PFSK-1 (cell line): ENCODE measurements around the gene SLC46A1.

Source experiments
- POLR2AphosphoS5 ChIP-seq: IDR thresholded peaks from 2 replicates; pipeline ENCODE4 v1.6.1; 2012; ENCODE audit warnings: low read depth, mild to moderate bottlenecking, control low read depth, low read length, moderate library complexity
- REST ChIP-seq, 2 experiments: IDR thresholded peaks; 2 replicates each; pipeline versions ENCODE4 v1.6.1 to v1.8.0; 2011 to 2012; ENCODE audit warnings: low read depth in 2 of 2, low read length in 2 of 2, control low read depth in 1 of 2, inconsistent platforms in 1 of 2, mild to moderate bottlenecking in 1 of 2, moderate library complexity in 1 of 2; ENCODE audit not compliant: insufficient read depth in 1 of 2
- SIN3A ChIP-seq: IDR thresholded peaks from 2 replicates; pipeline ENCODE4 v1.6.1; 2012; ENCODE audit warnings: mild to moderate bottlenecking, low read length, moderate library complexity, borderline replicate concordance; ENCODE audit not compliant: insufficient read depth
- TAF1 ChIP-seq: IDR thresholded peaks from 2 replicates; pipeline ENCODE4 v1.6.1; 2012; ENCODE audit warnings: low read length, control low read depth, borderline replicate concordance; ENCODE audit not compliant: insufficient read depth

DNA sequence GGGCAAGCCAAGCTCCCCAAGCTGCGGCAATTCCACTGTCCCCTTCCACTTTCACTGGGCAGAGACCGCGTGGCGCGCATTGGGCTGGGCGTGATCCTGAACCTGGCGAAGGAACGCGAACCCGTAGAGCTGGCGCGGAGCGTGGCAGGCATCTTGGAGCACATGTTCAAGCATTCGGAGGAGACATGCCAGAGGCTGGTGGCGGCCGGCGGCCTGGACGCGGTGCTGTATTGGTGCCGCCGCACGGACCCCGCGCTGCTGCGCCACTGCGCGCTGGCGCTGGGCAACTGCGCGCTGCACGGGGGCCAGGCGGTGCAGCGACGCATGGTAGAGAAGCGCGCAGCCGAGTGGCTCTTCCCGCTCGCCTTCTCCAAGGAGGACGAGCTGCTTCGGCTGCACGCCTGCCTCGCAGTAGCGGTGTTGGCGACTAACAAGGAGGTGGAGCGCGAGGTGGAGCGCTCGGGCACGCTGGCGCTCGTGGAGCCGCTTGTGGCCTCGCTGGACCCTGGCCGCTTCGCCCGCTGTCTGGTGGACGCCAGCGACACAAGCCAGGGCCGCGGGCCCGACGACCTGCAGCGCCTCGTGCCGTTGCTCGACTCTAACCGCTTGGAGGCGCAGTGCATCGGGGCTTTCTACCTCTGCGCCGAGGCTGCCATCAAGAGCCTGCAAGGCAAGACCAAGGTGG is 24.7 kb downstream of the SLC46A1 start:
- TF ChIP-seq REST (IDR thresholded peaks at IDR 0.05; ENCODE audit: insufficient read depth in 1 of 2, low read depth in 2 of 2, low read length in 2 of 2) = no peak
- no peak for TF ChIP-seq SIN3A
- TF ChIP-seq POLR2AphosphoS5 = no peak
- TF ChIP-seq TAF1 = no peak
